ENCODE data around the gene NOC3L. TPM values are rescaled to one million over a fixed set of nuclear protein-coding genes. Genes with fewer than 3 reads are reported as not detected.

Gene NOC3L
- total and polyA plus RNA-seq, 9 of the 15 experiments (the other 6 are each of a cell fraction or from before 2014, with no cell fraction given): 23.8 to 57.6 (median 32.6) TPM

- TF ChIP-seq, protein P1, sequence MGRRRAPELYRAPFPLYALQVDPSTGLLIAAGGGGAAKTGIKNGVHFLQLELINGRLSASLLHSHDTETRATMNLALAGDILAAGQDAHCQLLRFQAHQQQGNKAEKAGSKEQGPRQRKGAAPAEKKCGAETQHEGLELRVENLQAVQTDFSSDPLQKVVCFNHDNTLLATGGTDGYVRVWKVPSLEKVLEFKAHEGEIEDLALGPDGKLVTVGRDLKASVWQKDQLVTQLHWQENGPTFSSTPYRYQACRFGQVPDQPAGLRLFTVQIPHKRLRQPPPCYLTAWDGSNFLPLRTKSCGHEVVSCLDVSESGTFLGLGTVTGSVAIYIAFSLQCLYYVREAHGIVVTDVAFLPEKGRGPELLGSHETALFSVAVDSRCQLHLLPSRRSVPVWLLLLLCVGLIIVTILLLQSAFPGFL (CRISPR knock-in tag; IDR thresholded peaks at IDR 0.05): no peak
- TF ChIP-seq SMAD3 (CRISPR knock-in tag; conservative IDR thresholded peaks at IDR 0.05): no peak
- no peak for TF ChIP-seq FOXJ3 (CRISPR knock-in tag; IDR thresholded peaks at IDR 0.05)
- TF ChIP-seq ZC3H8 (IDR thresholded peaks at IDR 0.05): no peak
- no peak for TF ChIP-seq ZNF668 (CRISPR knock-in tag; IDR thresholded peaks at IDR 0.05)
- TF ChIP-seq ARID3A (IDR thresholded peaks at IDR 0.05; ENCODE audit: borderline replicate concordance, low read depth, low read length): no peak
- TF ChIP-seq E2F1 (CRISPR knock-in tag; IDR thresholded peaks at IDR 0.05): no peak
- TF ChIP-seq ZNF165 (CRISPR knock-in tag; IDR thresholded peaks at IDR 0.05; ENCODE audit: borderline replicate concordance): no peak
- no peak for TF ChIP-seq NR2F6 (CRISPR knock-in tag; IDR thresholded peaks at IDR 0.05)
- TF ChIP-seq ARNT (IDR thresholded peaks at IDR 0.05): 0 out of 4 replicates have a peak, but pooled peaks of 1 of the 2 experiments have one; percentile 7
- TF ChIP-seq KLF6 (CRISPR knock-in tag; IDR thresholded peaks at IDR 0.05; ENCODE audit: borderline replicate concordance): no peak
- TF ChIP-seq TEAD2 (tag; IDR thresholded peaks at IDR 0.05): no peak
- TF ChIP-seq, protein P2, sequence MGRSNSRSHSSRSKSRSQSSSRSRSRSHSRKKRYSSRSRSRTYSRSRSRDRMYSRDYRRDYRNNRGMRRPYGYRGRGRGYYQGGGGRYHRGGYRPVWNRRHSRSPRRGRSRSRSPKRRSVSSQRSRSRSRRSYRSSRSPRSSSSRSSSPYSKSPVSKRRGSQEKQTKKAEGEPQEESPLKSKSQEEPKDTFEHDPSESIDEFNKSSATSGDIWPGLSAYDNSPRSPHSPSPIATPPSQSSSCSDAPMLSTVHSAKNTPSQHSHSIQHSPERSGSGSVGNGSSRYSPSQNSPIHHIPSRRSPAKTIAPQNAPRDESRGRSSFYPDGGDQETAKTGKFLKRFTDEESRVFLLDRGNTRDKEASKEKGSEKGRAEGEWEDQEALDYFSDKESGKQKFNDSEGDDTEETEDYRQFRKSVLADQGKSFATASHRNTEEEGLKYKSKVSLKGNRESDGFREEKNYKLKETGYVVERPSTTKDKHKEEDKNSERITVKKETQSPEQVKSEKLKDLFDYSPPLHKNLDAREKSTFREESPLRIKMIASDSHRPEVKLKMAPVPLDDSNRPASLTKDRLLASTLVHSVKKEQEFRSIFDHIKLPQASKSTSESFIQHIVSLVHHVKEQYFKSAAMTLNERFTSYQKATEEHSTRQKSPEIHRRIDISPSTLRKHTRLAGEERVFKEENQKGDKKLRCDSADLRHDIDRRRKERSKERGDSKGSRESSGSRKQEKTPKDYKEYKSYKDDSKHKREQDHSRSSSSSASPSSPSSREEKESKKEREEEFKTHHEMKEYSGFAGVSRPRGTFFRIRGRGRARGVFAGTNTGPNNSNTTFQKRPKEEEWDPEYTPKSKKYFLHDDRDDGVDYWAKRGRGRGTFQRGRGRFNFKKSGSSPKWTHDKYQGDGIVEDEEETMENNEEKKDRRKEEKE (IDR thresholded peaks at IDR 0.05; ENCODE audit: borderline replicate concordance in 1 of 2, control insufficient read depth in 1 of 2, low read depth in 2 of 2, low read length in 1 of 2): no peak
- TF ChIP-seq, protein P3, sequence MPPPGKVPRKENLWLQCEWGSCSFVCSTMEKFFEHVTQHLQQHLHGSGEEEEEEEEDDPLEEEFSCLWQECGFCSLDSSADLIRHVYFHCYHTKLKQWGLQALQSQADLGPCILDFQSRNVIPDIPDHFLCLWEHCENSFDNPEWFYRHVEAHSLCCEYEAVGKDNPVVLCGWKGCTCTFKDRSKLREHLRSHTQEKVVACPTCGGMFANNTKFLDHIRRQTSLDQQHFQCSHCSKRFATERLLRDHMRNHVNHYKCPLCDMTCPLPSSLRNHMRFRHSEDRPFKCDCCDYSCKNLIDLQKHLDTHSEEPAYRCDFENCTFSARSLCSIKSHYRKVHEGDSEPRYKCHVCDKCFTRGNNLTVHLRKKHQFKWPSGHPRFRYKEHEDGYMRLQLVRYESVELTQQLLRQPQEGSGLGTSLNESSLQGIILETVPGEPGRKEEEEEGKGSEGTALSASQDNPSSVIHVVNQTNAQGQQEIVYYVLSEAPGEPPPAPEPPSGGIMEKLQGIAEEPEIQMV (tag; conservative IDR thresholded peaks at IDR 0.05; ENCODE audit: low read depth): no peak
- TF ChIP-seq MAFF (IDR thresholded peaks at IDR 0.05; ENCODE audit: low read length): no peak
- TF ChIP-seq RBM15 (IDR thresholded peaks at IDR 0.05; ENCODE audit: insufficient read depth, low read length): no peak
- peak in 1 of 2 experiments; percentile 70; a peak in 2 of 4 replicates for TF ChIP-seq MAZ (CRISPR knock-in tag; conservative IDR thresholded peaks at IDR 0.05 in 1 of 2, IDR thresholded peaks at IDR 0.05 in 1 of 2)
- TF ChIP-seq SMARCB1 (IDR thresholded peaks at IDR 0.05; ENCODE audit: insufficient read length, low read depth): no peak
- TF ChIP-seq ZBED1 (IDR thresholded peaks at IDR 0.05): no peak
- TF ChIP-seq SNIP1 (IDR thresholded peaks at IDR 0.05; ENCODE audit: low read depth): peak; percentile 79
Observed at GRCh38 chr10:94402204-94402842, 39.6 kb upstream of the NOC3L start, which contains the start of gene TBC1D12 (continued).
